WTC11 (cell line): ENCODE data around the gene AGPAT3. TPM values are rescaled to one million over a fixed set of nuclear protein-coding genes. Genes with fewer than 3 reads are reported as not detected.

Experiments
- ATAC-seq: fragments of 200-7000 bp; cut with Tn5 transposase; 2 replicates; pipeline ENCODE4 v1.10.0; 2021; ENCODE audit warnings: mild to moderate bottlenecking, moderate library complexity
- CTCF ChIA-PET: fragments of 300-600 bp; sonication (Branson Sonifier 250); formaldehyde crosslinking; loops from one replicate; lab custom pipeline; 2021; ENCODE audit warnings: antibody characterized with exemption; lab: Charles Lee
- POLR2A ChIA-PET: fragments of 350-600 bp; sonication (Branson Sonifier 250); formaldehyde crosslinking; loops from one replicate; lab custom pipeline; 2021; ENCODE audit warnings: antibody characterized with exemption; lab: Charles Lee
- DNase-seq: peaks from one replicate; pipeline ENCODE4 v3.0.0; 2021; ENCODE audit warnings: low spot score
- H3K27ac Mint-ChIP-seq: 2 replicates; pipeline ENCODE4 v1.8.0; 2021; ENCODE audit warnings: mixed read lengths
- H3K27me3 Mint-ChIP-seq: 2 replicates; pipeline ENCODE4 v1.8.0; 2021; ENCODE audit warnings: low read depth, mild to moderate bottlenecking, moderate library complexity, mixed read lengths
- H3K36me3 Mint-ChIP-seq: 2 replicates; pipeline ENCODE4 v1.8.0; 2021; ENCODE audit warnings: mixed read lengths
- H3K4me1 Mint-ChIP-seq: 2 replicates; pipeline ENCODE4 v1.8.0; 2022; ENCODE audit warnings: mixed read lengths
- H3K4me3 Mint-ChIP-seq: 2 replicates; pipeline ENCODE4 v1.8.0; 2021; ENCODE audit warnings: mild to moderate bottlenecking, moderate library complexity, mixed read lengths
- H3K9me3 Mint-ChIP-seq: 2 replicates; pipeline ENCODE4 v1.8.0; 2021; ENCODE audit warnings: mixed read lengths
- ATF1 ChIP-seq: sonication (generic); formaldehyde crosslinking; IDR thresholded peaks from 2 replicates; pipeline ENCODE4 v1.8.1; 2023; ENCODE audit warnings: mild to moderate bottlenecking, moderate library complexity, missing genetic modification reagents
- ESRRA ChIP-seq: sonication (generic); formaldehyde crosslinking; IDR thresholded peaks from 2 replicates; pipeline ENCODE4 v1.8.1; 2022; ENCODE audit warnings: mild to moderate bottlenecking, missing genetic modification reagents, borderline replicate concordance
- JUN ChIP-seq: sonication (generic); formaldehyde crosslinking; IDR thresholded peaks from 2 replicates; pipeline ENCODE4 v1.8.0; 2023; ENCODE audit warnings: mild to moderate bottlenecking, missing genetic modification reagents
- NFATC4 ChIP-seq: fragments of 250-450 bp; sonication (Bioruptor Pico); IDR thresholded peaks from 2 replicates; pipeline ENCODE4 v1.9.0; 2021; ENCODE audit warnings: mild to moderate bottlenecking
- SOX15 ChIP-seq: fragments of 250-450 bp; sonication (Bioruptor Pico); IDR thresholded peaks from 2 replicates; pipeline ENCODE4 v1.9.0; 2021; ENCODE audit warnings: mild to moderate bottlenecking
- TEAD4 ChIP-seq: sonication (generic); formaldehyde crosslinking; IDR thresholded peaks from 2 replicates; pipeline ENCODE4 v1.8.0; 2022; ENCODE audit warnings: mild to moderate bottlenecking, missing genetic modification reagents
- ZNF138 ChIP-seq: sonication (generic); formaldehyde crosslinking; conservative IDR thresholded peaks from 2 replicates; pipeline ENCODE4 v1.8.1; 2022; ENCODE audit warnings: mild to moderate bottlenecking, moderate library complexity, missing genetic modification reagents
- ZNF232 ChIP-seq: sonication (generic); formaldehyde crosslinking; IDR thresholded peaks from 2 replicates; pipeline ENCODE4 v1.8.0; 2022; ENCODE audit warnings: mild to moderate bottlenecking, missing genetic modification reagents
- ZNF263 ChIP-seq: sonication (generic); formaldehyde crosslinking; IDR thresholded peaks from 2 replicates; pipeline ENCODE4 v1.8.1; 2022; ENCODE audit warnings: low read depth, mild to moderate bottlenecking, moderate library complexity, missing genetic modification reagents
- ZNF396 ChIP-seq: fragments of 250-450 bp; sonication (Bioruptor Pico); IDR thresholded peaks from 2 replicates; pipeline ENCODE4 v1.8.0; 2021; ENCODE audit warnings: mild to moderate bottlenecking, moderate library complexity, borderline replicate concordance
- ZNF671 ChIP-seq: fragments of 250-450 bp; sonication (Bioruptor Pico); IDR thresholded peaks from 2 replicates; pipeline ENCODE4 v1.8.0; 2021; ENCODE audit warnings: mild to moderate bottlenecking
- total RNA-seq: library from RNA; stranded (reverse); gene quantifications from 3 replicates; pipeline ENCODE4 v1.2.3, GENCODE V29; 2021
- TF ChIP-seq, protein P1 (sequence below): sonication (generic); formaldehyde crosslinking; IDR thresholded peaks from 2 replicates; pipeline ENCODE4 v1.8.1; 2022; ENCODE audit warnings: low read depth, mild to moderate bottlenecking, moderate library complexity, missing genetic modification reagents, borderline replicate concordance
- TF ChIP-seq, protein P2 (sequence below): sonication (generic); formaldehyde crosslinking; IDR thresholded peaks from 2 replicates; pipeline ENCODE4 v1.8.1; 2022; ENCODE audit warnings: mild to moderate bottlenecking, moderate library complexity, missing genetic modification reagents
- TF ChIP-seq, protein P3 (sequence below): sonication (generic); formaldehyde crosslinking; IDR thresholded peaks from 2 replicates; pipeline ENCODE4 v1.8.1; 2023; ENCODE audit warnings: mild to moderate bottlenecking, missing genetic modification reagents, borderline replicate concordance
- TF ChIP-seq, protein P4 (sequence below): fragments of 250-450 bp; sonication (Bioruptor Pico); IDR thresholded peaks from 2 replicates; pipeline ENCODE4 v2.1.2; 2022; ENCODE audit warnings: mild to moderate bottlenecking, moderate library complexity
- TF ChIP-seq, protein P5 (sequence below): fragments of 200-600 bp; IDR thresholded peaks from 2 replicates; pipeline ENCODE4 v1.8.0; 2022; ENCODE audit warnings: antibody characterized with exemption
- TF ChIP-seq, protein P6 (sequence below): fragments of 250-450 bp; sonication (Bioruptor Pico); IDR thresholded peaks from 2 replicates; pipeline ENCODE4 v1.9.0; 2021; ENCODE audit warnings: moderate library complexity, mild to moderate bottlenecking, inconsistent platforms, borderline replicate concordance

The AGPAT3 gene
- total RNA-seq, 1 experiment from 2014 or later, result 5.6 TPM

DNA sequence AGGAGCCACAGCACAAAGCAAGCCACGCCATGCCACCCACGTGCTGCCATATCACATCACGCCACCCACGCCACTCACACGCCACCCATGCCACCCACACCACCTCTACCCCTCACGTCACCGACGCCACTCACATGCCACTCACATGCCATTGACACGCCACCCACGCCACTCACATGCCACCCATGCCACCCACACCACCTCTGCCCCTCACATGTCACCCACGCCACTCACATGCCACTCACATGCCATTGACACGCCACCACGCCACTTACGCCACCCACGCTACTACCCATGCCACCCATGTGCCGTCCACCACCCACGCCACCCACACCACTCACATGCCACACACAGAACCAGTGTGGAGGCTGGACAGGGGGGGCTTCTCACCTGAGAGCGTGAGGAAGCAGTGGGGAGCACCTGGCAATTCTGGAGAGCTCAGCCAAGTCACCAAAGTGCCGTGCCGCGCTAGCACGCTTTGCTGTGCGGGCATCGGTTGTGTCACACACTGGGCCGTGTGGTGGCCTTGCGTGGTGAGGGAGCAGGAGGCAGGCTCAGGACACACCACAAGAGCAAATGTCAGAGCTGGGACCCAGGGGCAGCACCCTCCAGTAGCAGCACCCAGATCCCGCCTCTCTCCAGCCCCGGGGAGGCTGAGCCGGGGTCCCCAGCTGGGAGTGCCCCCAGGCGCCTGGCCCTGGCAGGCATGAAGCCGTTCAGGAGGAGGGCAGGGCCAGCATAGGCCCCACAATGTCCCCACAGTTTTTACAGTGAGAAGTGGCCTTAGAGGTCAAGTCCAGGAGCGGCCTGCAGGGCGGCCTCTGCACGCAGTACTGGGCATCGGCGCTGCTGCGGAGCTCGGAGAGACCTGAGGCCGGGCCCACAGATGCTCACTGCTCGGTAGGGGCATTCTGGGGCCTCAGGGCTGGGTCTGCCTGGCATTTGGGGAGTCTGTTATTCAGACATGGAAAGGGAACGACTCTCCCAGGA, 70.0 kb downstream of the AGPAT3 start (continued):
- TF ChIP-seq ZNF263 (CRISPR knock-in tag) (no peak), ZNF232 (CRISPR knock-in tag) (no peak)
- TF ChIP-seq, protein P1, sequence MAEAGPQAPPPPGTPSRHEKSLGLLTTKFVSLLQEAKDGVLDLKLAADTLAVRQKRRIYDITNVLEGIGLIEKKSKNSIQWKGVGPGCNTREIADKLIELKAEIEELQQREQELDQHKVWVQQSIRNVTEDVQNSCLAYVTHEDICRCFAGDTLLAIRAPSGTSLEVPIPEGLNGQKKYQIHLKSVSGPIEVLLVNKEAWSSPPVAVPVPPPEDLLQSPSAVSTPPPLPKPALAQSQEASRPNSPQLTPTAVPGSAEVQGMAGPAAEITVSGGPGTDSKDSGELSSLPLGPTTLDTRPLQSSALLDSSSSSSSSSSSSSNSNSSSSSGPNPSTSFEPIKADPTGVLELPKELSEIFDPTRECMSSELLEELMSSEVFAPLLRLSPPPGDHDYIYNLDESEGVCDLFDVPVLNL, result no peak
- TF ChIP-seq, protein P2, sequence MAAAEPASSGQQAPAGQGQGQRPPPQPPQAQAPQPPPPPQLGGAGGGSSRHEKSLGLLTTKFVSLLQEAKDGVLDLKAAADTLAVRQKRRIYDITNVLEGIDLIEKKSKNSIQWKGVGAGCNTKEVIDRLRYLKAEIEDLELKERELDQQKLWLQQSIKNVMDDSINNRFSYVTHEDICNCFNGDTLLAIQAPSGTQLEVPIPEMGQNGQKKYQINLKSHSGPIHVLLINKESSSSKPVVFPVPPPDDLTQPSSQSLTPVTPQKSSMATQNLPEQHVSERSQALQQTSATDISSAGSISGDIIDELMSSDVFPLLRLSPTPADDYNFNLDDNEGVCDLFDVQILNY (CRISPR knock-in tag), result no peak
- TF ChIP-seq, protein P3, sequence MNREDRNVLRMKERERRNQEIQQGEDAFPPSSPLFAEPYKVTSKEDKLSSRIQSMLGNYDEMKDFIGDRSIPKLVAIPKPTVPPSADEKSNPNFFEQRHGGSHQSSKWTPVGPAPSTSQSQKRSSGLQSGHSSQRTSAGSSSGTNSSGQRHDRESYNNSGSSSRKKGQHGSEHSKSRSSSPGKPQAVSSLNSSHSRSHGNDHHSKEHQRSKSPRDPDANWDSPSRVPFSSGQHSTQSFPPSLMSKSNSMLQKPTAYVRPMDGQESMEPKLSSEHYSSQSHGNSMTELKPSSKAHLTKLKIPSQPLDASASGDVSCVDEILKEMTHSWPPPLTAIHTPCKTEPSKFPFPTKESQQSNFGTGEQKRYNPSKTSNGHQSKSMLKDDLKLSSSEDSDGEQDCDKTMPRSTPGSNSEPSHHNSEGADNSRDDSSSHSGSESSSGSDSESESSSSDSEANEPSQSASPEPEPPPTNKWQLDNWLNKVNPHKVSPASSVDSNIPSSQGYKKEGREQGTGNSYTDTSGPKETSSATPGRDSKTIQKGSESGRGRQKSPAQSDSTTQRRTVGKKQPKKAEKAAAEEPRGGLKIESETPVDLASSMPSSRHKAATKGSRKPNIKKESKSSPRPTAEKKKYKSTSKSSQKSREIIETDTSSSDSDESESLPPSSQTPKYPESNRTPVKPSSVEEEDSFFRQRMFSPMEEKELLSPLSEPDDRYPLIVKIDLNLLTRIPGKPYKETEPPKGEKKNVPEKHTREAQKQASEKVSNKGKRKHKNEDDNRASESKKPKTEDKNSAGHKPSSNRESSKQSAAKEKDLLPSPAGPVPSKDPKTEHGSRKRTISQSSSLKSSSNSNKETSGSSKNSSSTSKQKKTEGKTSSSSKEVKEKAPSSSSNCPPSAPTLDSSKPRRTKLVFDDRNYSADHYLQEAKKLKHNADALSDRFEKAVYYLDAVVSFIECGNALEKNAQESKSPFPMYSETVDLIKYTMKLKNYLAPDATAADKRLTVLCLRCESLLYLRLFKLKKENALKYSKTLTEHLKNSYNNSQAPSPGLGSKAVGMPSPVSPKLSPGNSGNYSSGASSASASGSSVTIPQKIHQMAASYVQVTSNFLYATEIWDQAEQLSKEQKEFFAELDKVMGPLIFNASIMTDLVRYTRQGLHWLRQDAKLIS (CRISPR knock-in tag), result no peak
- TF ChIP-seq, protein P4, sequence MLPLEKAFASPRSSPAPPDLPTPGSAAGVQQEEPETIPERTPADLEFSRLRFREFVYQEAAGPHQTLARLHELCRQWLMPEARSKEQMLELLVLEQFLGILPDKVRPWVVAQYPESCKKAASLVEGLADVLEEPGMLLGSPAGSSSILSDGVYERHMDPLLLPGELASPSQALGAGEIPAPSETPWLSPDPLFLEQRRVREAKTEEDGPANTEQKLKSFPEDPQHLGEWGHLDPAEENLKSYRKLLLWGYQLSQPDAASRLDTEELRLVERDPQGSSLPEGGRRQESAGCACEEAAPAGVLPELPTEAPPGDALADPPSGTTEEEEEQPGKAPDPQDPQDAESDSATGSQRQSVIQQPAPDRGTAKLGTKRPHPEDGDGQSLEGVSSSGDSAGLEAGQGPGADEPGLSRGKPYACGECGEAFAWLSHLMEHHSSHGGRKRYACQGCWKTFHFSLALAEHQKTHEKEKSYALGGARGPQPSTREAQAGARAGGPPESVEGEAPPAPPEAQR (CRISPR knock-in tag), result no peak

DNA sequence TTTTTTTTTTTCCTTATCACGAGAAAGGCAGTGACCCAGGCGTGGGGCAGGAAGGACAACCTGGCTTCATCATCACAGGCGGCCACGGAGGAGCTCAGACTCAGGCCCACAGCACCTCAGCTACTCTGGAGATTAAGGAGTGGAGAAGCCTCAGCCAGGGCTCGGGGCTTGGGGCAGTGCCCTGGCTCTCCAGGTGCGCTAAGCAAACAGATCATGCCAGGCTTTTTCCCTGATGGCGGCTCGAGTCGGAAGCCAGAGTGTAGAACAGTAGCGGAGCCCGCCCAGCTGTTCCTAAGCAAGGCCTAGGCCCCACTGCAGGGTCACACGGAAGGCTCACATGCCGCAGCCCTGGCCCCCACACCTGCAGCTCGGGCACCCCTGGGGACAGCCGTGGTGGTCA, 70.7 kb downstream of the AGPAT3 start:
- Mint-ChIP-seq H3K36me3 (no peaks in the 10 kb centered on the region), H3K4me3 (no peak overlapping the region), H3K27ac (peak overlapping the region; percentile 32; the same call in 1 of the 2 replicates), H3K4me1 (peaks cover 10% of the 10 kb centered on the region), H3K9me3 (no peaks in the 10 kb centered on the region), H3K27me3 (no peaks in the 10 kb centered on the region)
- ATAC-seq (no peak), DNase-seq (no peak)
- CTCF ChIA-PET, result interaction anchor here (0.7 to 1.8 kb wide), 4 partner anchors 40 to 146 kb away, joined by 4 to 7 read pairs (median 6); partner anchors contain the start of gene RRP1
- TF ChIP-seq, protein P4 (CRISPR knock-in tag), result no peak
- no peak for TF ChIP-seq TEAD4 (CRISPR knock-in tag)
- no peak for TF ChIP-seq SOX15 (CRISPR knock-in tag)
- no peak for TF ChIP-seq ESRRA
- TF ChIP-seq, protein P5, sequence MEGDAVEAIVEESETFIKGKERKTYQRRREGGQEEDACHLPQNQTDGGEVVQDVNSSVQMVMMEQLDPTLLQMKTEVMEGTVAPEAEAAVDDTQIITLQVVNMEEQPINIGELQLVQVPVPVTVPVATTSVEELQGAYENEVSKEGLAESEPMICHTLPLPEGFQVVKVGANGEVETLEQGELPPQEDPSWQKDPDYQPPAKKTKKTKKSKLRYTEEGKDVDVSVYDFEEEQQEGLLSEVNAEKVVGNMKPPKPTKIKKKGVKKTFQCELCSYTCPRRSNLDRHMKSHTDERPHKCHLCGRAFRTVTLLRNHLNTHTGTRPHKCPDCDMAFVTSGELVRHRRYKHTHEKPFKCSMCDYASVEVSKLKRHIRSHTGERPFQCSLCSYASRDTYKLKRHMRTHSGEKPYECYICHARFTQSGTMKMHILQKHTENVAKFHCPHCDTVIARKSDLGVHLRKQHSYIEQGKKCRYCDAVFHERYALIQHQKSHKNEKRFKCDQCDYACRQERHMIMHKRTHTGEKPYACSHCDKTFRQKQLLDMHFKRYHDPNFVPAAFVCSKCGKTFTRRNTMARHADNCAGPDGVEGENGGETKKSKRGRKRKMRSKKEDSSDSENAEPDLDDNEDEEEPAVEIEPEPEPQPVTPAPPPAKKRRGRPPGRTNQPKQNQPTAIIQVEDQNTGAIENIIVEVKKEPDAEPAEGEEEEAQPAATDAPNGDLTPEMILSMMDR, result no peak
- no peak for TF ChIP-seq ATF1 (CRISPR knock-in tag)
- no peak for TF ChIP-seq ZNF671
- no peak for TF ChIP-seq JUN (CRISPR knock-in tag)
- TF ChIP-seq ZNF396, result no peak
- no peak for TF ChIP-seq NFATC4 (CRISPR knock-in tag)
- TF ChIP-seq, protein P6, sequence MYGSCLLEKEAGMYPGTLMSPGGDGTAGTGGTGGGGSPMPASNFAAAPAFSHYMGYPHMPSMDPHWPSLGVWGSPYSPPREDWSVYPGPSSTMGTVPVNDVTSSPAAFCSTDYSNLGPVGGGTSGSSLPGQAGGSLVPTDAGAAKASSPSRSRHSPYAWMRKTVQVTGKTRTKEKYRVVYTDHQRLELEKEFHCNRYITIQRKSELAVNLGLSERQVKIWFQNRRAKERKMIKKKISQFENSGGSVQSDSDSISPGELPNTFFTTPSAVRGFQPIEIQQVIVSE (CRISPR knock-in tag), result no peak
- no peak for TF ChIP-seq ZNF138 (CRISPR knock-in tag)
- POLR2A ChIA-PET, result no interaction called here
